GM12878 (cell line): Measurements from ENCODE around the gene EFTUD2. TPM values are rescaled to one million over a fixed set of nuclear protein-coding genes. Genes with fewer than 3 reads are reported as not detected.

Experiments used
- ATAC-seq: fragments of 200-7000 bp; cut with Tn5 transposase; 3 replicates; pipeline ENCODE4 v1.9.1; 2020; ENCODE audit warnings: mild to moderate bottlenecking, moderate library complexity
- BruUV-seq: library from RNA; stranded (reverse); fragments of 400-500 nt; replicated peaks from 2 replicates; lab custom pipeline; 2021; lab: Mats Ljungman, UMichigan
- CTCF ChIA-PET: fragments of 300-600 bp; sonication (Branson Sonifier 250); formaldehyde crosslinking; extraction: SDS; loops from one replicate; lab custom pipeline; 2021; ENCODE audit warnings: inconsistent platforms; lab: Yijun Ruan, JAX
- POLR2A ChIA-PET: fragments of 350-600 bp; formaldehyde crosslinking; extraction: SDS; loops from one replicate; lab custom pipeline; 2021; ENCODE audit warnings: inconsistent platforms; lab: Charles Lee
- RAD21 ChIA-PET: fragments of 300-600 bp; sonication (Branson Sonifier 250); formaldehyde crosslinking; loops from one replicate; lab custom pipeline; 2023; ENCODE audit warnings: antibody characterized with exemption; ENCODE audit not compliant: unreplicated experiment; lab: Charles Lee
- SMC1A ChIA-PET: fragments of 300-600 bp; sonication (Branson Sonifier 250); formaldehyde crosslinking; loops from one replicate; lab custom pipeline; 2023; ENCODE audit not compliant: unreplicated experiment, uncharacterized antibody; lab: Charles Lee
- DNase-seq: peaks from one replicate; pipeline ENCODE4 v3.0.0-alpha.2; 2011; ENCODE audit warnings: low read depth, low spot score
- FAIRE-seq: peaks from 3 replicates; lab custom pipeline; 2011; peaks lifted over from hg19 to GRCh38; lab: Jason Lieb, UNC
- H2AFZ ChIP-seq: 2 replicates; pipeline ENCODE4 v1.6.0; 2011; ENCODE audit warnings: low read depth, low read length, control low read depth; ENCODE audit not compliant: control insufficient read depth
- H3K27ac ChIP-seq: 2 replicates; pipeline ENCODE4 v1.5.1; 2011; ENCODE audit warnings: control low read depth; ENCODE audit not compliant: control insufficient read depth, insufficient read depth
- H3K27me3 ChIP-seq, 2 experiments: replicated peaks in 1 of 2; 2 replicates each; pipeline versions ENCODE4 v1.6.0 to v1.6.1; 2011; ENCODE audit warnings: low read length in 1 of 2; ENCODE audit not compliant: control insufficient read depth in 2 of 2, insufficient read depth in 2 of 2
- H3K36me3 ChIP-seq, 2 experiments: 2 replicates each; pipeline ENCODE4 v1.5.1; 2011; ENCODE audit warnings: low read length in 1 of 2; ENCODE audit not compliant: control insufficient read depth in 2 of 2, insufficient read depth in 2 of 2
- H3K4me1 ChIP-seq: 2 replicates; pipeline ENCODE4 v1.6.1; 2011; ENCODE audit warnings: mild to moderate bottlenecking, low read length, moderate library complexity, mixed read lengths; ENCODE audit not compliant: control insufficient read depth, insufficient read depth
- H3K4me2 ChIP-seq: 2 replicates; pipeline ENCODE4 v1.6.0; 2011; ENCODE audit warnings: control low read depth; ENCODE audit not compliant: control insufficient read depth, insufficient read depth
- H3K4me3 ChIP-seq: fragments of 200-600 bp; sonication (generic); 2 replicates; pipeline ENCODE4 v1.5.1; 2016
- H3K79me2 ChIP-seq: 2 replicates; pipeline ENCODE4 v1.6.0; 2011; ENCODE audit warnings: low read length; ENCODE audit not compliant: control insufficient read depth, insufficient read depth
- H3K9ac ChIP-seq: 2 replicates; pipeline ENCODE4 v1.8.0; 2011; ENCODE audit warnings: low read length, control low read depth, mixed read lengths; ENCODE audit not compliant: control insufficient read depth, insufficient read depth
- H3K9me3 ChIP-seq: replicated peaks from 3 replicates; pipeline ENCODE4 v1.5.1; 2011; ENCODE audit warnings: mild to moderate bottlenecking, low read length; ENCODE audit not compliant: control insufficient read depth, insufficient read depth
- H4K20me1 ChIP-seq: 2 replicates; pipeline ENCODE4 v1.6.0; 2011; ENCODE audit not compliant: control insufficient read depth, insufficient read depth
- MYC ChIP-seq: IDR thresholded peaks from 2 replicates; pipeline ENCODE4 v1.6.1; 2011; ENCODE audit warnings: mild to moderate bottlenecking, low read length, moderate library complexity, inconsistent platforms; ENCODE audit not compliant: insufficient read depth, insufficient replicate concordance, insufficient read length, severe bottlenecking
- SRF ChIP-seq, 2 experiments: IDR thresholded peaks; 2 replicates each; pipeline ENCODE4 v1.6.1; 2011; ENCODE audit warnings: low read depth in 2 of 2, low read length in 2 of 2, mild to moderate bottlenecking in 1 of 2, moderate library complexity in 1 of 2
- TAF1 ChIP-seq: IDR thresholded peaks from 2 replicates; pipeline ENCODE4 v1.6.1; 2011; ENCODE audit warnings: mild to moderate bottlenecking, low read depth, low read length, borderline replicate concordance
- TCF7 ChIP-seq: IDR thresholded peaks from 2 replicates; pipeline ENCODE4 v1.6.1; 2014; ENCODE audit warnings: antibody characterized with exemption, borderline replicate concordance
- WGBS: methylation state at CpG from one replicate; pipeline ENCODE4 v1.1.6; 2016; ENCODE audit warnings: low lambda C conversion rate; ENCODE audit not compliant: insufficient replicate concordance, insufficient coverage; ENCODE audit errors: missing lambda C conversion rate; 5-methylcytosine and 5-hydroxymethylcytosine counted together
- in situ Hi-C: fragments of 300-500 bp; cut with MboI; formaldehyde crosslinking; loops from 9 replicates; pipeline ENCODE4 v1.14.3; 2018; ENCODE audit warnings: mixed read lengths
- intact Hi-C: fragments of 100-400 bp; cut with micrococcal nuclease; formaldehyde crosslinking; loops from one replicate; pipeline ENCODE4 v1.14.2; 2022; ENCODE audit not compliant: unreplicated experiment
- polyA plus RNA-seq, 11 experiments: library from polyadenylated mRNA; depleted of rRNA in 4 of 11; unstranded in 6 of 11; stranded (reverse) in 5 of 11; fragments of >200 nt; fragmentation: Nextera tagmentation in 4 of 11; fragmentation: Illumina TruSeq in 1 of 11; extraction: Ambion mirVana in 4 of 11; extraction: Trizol in 1 of 11; gene quantifications; 1 replicate in 1 of 11; 2 replicates in 10 of 11; pipeline versions ENCODE4 v1.2.1 to v1.2.3, GENCODE V29; 2011 to 2016; ENCODE audit warnings: inconsistent platforms in 2 of 11, missing spikeins in 2 of 11, low read depth in 1 of 11
- total RNA-seq, 4 experiments: library from RNA; depleted of rRNA in 3 of 4; stranded (reverse); fragments of >200 nt in 3 of 4; fragmentation: Illumina TruSeq in 1 of 4; extraction: Trizol in 1 of 4; gene quantifications; 2 replicates each; pipeline versions ENCODE4 v1.2.1 to v1.2.3, GENCODE V29; 2013 to 2021
- TF ChIP-seq, protein P1 (sequence below): fragments of 450-650 bp; IDR thresholded peaks from 2 replicates; pipeline ENCODE4 v1.6.1; 2017; ENCODE audit warnings: mild to moderate bottlenecking, moderate library complexity

EFTUD2 gene
- total and polyA plus RNA-seq, 10 of the 15 experiments (the other 5 are each of a cell fraction or from before 2014, with no cell fraction given): 33.0 to 198 (median 126) TPM

DNA sequence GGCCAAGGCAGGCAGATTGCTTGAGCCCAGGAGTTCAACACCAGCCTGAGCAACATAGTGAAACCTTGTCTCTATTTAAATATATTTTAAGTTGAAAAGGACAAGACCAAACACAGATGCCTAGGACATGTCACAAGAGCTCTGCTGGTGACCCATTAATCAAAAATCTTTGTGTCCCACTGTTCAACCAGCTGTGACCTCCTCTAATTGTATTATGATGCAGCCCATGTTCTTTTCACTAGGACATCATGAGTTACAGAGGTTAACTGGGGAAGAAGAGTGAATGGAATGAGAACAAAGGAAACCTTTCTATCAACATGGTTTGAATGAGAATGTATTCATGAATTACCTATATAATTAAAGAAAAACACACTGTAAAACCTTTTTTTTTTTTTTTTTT lies 7.0 kb downstream of the EFTUD2 start (continued):
- TF ChIP-seq, protein P1, sequence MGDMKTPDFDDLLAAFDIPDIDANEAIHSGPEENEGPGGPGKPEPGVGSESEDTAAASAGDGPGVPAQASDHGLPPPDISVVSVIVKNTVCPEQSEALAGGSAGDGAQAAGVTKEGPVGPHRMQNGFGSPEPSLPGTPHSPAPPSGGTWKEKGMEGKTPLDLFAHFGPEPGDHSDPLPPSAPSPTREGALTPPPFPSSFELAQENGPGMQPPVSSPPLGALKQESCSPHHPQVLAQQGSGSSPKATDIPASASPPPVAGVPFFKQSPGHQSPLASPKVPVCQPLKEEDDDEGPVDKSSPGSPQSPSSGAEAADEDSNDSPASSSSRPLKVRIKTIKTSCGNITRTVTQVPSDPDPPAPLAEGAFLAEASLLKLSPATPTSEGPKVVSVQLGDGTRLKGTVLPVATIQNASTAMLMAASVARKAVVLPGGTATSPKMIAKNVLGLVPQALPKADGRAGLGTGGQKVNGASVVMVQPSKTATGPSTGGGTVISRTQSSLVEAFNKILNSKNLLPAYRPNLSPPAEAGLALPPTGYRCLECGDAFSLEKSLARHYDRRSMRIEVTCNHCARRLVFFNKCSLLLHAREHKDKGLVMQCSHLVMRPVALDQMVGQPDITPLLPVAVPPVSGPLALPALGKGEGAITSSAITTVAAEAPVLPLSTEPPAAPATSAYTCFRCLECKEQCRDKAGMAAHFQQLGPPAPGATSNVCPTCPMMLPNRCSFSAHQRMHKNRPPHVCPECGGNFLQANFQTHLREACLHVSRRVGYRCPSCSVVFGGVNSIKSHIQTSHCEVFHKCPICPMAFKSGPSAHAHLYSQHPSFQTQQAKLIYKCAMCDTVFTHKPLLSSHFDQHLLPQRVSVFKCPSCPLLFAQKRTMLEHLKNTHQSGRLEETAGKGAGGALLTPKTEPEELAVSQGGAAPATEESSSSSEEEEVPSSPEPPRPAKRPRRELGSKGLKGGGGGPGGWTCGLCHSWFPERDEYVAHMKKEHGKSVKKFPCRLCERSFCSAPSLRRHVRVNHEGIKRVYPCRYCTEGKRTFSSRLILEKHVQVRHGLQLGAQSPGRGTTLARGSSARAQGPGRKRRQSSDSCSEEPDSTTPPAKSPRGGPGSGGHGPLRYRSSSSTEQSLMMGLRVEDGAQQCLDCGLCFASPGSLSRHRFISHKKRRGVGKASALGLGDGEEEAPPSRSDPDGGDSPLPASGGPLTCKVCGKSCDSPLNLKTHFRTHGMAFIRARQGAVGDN: no peak
- TF ChIP-seq TCF7 (no peak), SRF (IDR thresholded peaks at IDR 0.05; ENCODE audit: low read depth in 2 of 2, low read length in 2 of 2) (no peak), MYC (no peak), TAF1 (no peak)

DNA sequence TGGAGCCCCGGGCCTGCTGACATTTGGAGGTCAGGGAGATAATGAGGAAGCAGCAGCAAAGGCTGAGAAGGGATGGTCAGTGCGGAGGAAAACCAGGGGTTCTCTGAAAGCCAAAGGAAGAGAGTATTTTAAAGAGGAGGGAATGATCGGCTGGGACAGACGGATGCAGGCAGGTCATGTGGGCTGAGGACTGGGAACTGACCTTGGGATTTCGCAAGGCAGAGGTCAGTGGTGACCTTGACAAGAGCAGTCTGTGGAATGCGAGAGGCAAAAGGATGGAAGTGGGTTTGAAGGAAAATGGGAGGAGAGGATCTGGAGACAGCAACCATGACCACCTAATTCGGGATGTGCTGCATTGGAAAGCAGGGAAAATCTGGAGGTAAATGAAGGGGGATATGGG lies 10.2 kb downstream of the EFTUD2 start:
- in situ Hi-C loops: no loop called here
- POLR2A ChIA-PET: no interaction called here
- Histone ChIP-seq H3K9me3 (no peaks in the 10 kb centered on the region), H3K9ac (no peak overlapping the region), H3K4me2 (0 out of 2 replicates have a peak overlapping the region, but pooled peaks have one; percentile 43), H2AFZ (no peak overlapping the region), H3K4me3 (no peak overlapping the region), H3K27me3 (no peaks in the 10 kb centered on the region), H3K79me2 (peaks cover 23% of the 10 kb centered on the region), H3K27ac (no peak overlapping the region), H4K20me1 (peaks cover 2% of the 10 kb centered on the region; the same call in 1 of the 2 replicates), H3K4me1 (peaks cover 8% of the 10 kb centered on the region; the same call in 1 of the 2 replicates), H3K36me3 (peaks cover 6 to 31% of the 10 kb centered on the region in 2 experiments)
- BruUV-seq: no TSS peak
- SMC1A ChIA-PET: no interaction called here
- RAD21 ChIA-PET: no interaction called here
- intact Hi-C loops: no loop called here
- CTCF ChIA-PET: no interaction called here
- TF ChIP-seq SRF (IDR thresholded peaks at IDR 0.05; ENCODE audit: low read depth in 2 of 2, low read length in 2 of 2): no peak
- 88% methylated on average over 7 of the region's 7 CpGs for WGBS
- FAIRE-seq: no peak
- no peak for ATAC-seq
- DNase-seq: no peak
